ENCODE measurements around the gene NEGR1.

Gene NEGR1

DNA sequence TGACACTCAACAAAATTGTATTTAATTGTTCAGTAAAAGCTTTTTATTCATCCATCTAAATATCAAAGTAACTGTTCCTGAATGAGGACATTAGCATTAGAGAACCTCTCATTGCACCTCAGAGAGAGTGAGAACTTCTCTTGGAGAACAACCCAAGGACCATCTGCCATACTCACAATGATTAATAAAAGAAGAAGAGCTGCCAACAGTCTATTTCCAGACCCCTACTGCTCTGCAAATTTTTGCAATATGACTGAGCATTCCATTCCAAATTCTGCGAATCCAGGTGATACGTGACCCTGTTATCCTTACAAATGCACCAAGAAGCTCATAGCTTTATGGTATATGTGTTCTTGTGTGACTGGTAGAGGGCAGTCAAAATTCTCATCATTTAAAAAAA, 422.5 kb downstream of the NEGR1 start:
- TF ChIP-seq, protein P1, sequence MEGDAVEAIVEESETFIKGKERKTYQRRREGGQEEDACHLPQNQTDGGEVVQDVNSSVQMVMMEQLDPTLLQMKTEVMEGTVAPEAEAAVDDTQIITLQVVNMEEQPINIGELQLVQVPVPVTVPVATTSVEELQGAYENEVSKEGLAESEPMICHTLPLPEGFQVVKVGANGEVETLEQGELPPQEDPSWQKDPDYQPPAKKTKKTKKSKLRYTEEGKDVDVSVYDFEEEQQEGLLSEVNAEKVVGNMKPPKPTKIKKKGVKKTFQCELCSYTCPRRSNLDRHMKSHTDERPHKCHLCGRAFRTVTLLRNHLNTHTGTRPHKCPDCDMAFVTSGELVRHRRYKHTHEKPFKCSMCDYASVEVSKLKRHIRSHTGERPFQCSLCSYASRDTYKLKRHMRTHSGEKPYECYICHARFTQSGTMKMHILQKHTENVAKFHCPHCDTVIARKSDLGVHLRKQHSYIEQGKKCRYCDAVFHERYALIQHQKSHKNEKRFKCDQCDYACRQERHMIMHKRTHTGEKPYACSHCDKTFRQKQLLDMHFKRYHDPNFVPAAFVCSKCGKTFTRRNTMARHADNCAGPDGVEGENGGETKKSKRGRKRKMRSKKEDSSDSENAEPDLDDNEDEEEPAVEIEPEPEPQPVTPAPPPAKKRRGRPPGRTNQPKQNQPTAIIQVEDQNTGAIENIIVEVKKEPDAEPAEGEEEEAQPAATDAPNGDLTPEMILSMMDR (IDR thresholded peaks at IDR 0.05; ENCODE audit: low read depth, low read length), result no peak
- no peak for DNase-seq (ENCODE audit: low read depth in 2 of 2)
- no peak overlapping the region for H3K4me3 ChIP-seq (replicated peaks in 1 of 2; ENCODE audit: low read depth in 2 of 2, low read length in 2 of 2)

- DNase-seq (ENCODE audit: low read depth in 2 of 2), result peak; percentile 57 to 76
- H3K4me3 ChIP-seq (replicated peaks in 1 of 2; ENCODE audit: low read depth in 2 of 2, low read length in 2 of 2), result no peak overlapping the region
- TF ChIP-seq, protein P1 (IDR thresholded peaks at IDR 0.05; ENCODE audit: low read depth, low read length), result no peak
Observed at GRCh38 chr1:71857862-71858261, 424.5 kb downstream of the NEGR1 start.

DNA sequence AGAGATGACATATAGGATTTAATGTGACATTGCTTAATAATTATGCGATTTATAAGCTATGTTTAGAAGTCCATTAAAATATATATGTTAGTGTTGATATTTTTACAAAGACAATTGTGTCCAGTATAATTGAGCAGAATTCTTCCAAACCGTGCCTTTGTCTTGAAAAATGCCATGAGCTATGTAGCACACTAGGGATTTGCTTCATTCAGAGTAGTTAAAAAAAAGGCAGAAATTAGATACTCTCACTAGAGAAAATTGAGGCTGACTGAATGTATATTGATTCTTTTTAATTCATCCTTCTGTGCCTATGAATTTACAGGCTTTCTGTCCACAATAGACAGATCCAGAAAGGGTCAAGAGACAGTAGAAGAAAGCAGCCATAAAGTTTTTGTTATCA, 429.0 kb downstream of the NEGR1 start:
- H3K4me3 ChIP-seq (replicated peaks in 1 of 2; ENCODE audit: low read depth in 2 of 2, low read length in 2 of 2), result no peak overlapping the region
- TF ChIP-seq, protein P1 (IDR thresholded peaks at IDR 0.05; ENCODE audit: low read depth, low read length), result no peak
- no peak for DNase-seq (ENCODE audit: low read depth in 2 of 2)

DNA sequence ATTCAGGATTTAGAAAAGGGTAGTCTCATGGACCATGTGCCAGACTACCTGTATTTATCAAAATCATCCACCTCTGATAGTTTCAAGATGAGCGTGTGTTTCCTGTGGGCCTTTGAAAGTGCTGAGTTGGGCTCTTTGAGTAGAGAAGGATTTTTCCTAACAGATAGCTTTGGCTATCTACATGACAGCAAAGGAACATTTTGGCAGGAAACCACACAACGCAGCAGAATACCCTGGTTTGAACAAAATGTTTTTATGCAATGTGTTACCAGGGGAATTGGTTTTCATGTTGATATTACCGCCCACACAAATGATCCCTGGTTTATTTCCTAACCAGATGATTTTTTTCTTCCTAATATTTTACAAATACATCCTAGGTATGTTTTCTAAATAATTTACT, 431.4 kb downstream of the NEGR1 start:
- DNase-seq (ENCODE audit: low read depth in 2 of 2), result peak; percentile 56 to 60
- H3K4me3 ChIP-seq (replicated peaks in 1 of 2; ENCODE audit: low read depth in 2 of 2, low read length in 2 of 2), result no peak overlapping the region
- TF ChIP-seq, protein P1 (IDR thresholded peaks at IDR 0.05; ENCODE audit: low read depth, low read length), result no peak

GRCh38 chr1:71850515-71850914, 431.8 kb downstream of the NEGR1 start:
- peak in 1 of 2 donors; percentile 17 for DNase-seq (ENCODE audit: low read depth in 2 of 2)
- TF ChIP-seq, protein P1 (IDR thresholded peaks at IDR 0.05; ENCODE audit: low read depth, low read length), result no peak

DNA sequence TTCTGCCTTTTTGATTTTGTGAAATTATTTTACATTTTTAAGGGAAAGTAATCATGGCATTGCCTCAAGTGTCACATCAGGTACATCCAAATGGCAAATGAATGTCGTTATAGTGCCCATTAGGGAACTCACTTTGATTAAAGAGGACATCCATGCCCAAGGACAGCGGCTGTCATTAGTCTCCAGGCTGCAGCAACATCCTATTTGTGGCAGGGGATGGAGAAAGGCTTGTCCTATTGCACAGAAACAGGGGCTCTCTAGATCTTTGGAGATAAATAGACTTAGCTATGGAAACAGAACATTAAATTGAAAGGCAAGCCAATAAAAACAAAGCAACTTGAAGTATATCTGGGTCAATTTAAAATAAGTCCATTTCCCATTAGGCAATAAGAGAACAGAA, 439.3 kb downstream of the NEGR1 start:
- TF ChIP-seq, protein P1 (IDR thresholded peaks at IDR 0.05; ENCODE audit: low read depth, low read length), result no peak
- DNase-seq (ENCODE audit: low read depth in 2 of 2), result no peak

More at GRCh38 chr1:71850515-71850914, 431.8 kb downstream of the NEGR1 start:
- no peak overlapping the region for H3K4me3 ChIP-seq (replicated peaks in 1 of 2; ENCODE audit: low read depth in 2 of 2, low read length in 2 of 2)

DNA sequence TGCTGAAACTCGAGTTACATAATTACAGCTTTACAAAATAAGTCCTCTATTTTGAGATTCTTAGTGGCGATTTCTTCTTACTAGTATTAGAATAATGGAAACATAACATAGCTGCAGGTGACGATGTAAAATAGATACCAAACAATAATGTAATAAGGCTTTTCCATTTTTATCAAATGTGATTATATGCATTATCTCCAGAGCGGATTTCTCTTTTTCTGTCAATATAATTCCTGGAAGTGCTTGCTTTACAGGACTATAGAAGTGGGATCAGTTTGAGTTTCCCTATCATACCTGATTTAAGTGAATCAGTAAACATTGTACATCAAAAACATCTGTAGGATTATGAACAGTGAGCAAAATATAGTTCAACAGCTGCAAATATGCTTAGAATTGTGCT, 442.5 kb downstream of the NEGR1 start:
- no peak for DNase-seq (ENCODE audit: low read depth in 2 of 2)
- H3K4me3 ChIP-seq (replicated peaks in 1 of 2; ENCODE audit: low read depth in 2 of 2, low read length in 2 of 2), result no peak overlapping the region
- TF ChIP-seq, protein P1 (IDR thresholded peaks at IDR 0.05; ENCODE audit: low read depth, low read length), result no peak

More for the DNA sequence above, 439.3 kb downstream of the NEGR1 start:
- H3K4me3 ChIP-seq (replicated peaks in 1 of 2; ENCODE audit: low read depth in 2 of 2, low read length in 2 of 2), result no peak overlapping the region

Data from cardiac fibroblast (primary cell).